HG03139 (cell line): Measurements from ENCODE around the gene GRB10.

ENCODE experiments used
- ATAC-seq: cut with Tn5 transposase; IDR thresholded peaks from one replicate; pipeline ENCODE4 v1.9.1; 2021; ENCODE audit not compliant: unreplicated experiment

The GRB10 gene

DNA sequence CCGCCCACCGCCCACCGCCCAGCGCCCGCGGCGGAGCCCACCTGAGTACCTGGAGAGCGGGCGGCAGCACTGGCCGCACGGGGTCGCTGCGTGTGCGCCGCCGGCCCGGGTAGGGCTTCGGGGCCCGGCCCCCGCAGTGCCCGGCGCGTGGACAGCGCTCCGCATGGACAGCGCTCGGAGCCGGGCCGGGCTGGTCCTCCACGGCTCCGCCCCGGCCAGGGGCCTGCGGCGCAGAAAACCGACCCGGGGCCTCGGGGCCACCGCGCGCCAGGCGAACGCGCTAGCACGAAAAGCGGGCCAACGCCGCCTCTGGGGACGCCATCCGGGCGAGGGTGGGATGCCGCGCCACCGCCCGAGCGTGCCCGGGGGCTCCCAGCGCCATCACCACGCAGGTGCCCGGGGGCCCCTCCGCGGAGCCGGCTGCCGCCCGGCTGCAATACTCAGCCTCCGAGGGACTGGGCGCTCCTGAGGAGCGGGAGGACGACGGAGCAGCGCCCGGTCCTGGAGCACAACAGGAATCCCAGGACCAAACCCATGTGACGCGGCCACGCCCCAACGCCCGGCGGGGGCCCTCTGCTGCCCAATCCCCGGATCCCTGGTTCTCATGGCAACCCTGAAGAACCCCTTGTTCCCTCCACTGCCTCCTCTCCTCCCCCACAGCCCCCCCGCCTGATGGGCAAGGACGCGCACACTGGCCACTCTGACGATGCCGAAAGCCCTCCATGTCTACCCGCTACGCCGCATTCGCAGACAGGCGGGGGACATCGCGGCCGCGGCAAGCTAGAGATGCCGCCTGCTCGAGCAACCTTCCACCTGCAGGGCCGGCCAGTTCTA lies at the start of gene GRB10:
Gene GRB10, minus strand, starts transcription at position 522 of the 834 bp plus-strand sequence. CDS start 50,574 bp downstream, outside the sequence.
- ATAC-seq, result no peak

GRCh38 chr7:50828801-50829200 lies 46.1 kb upstream of the GRB10 start:
- no peak for ATAC-seq

GRCh38 chr7:50828116-50828515 lies 45.4 kb upstream of the GRB10 start:
- no peak for ATAC-seq

DNA sequence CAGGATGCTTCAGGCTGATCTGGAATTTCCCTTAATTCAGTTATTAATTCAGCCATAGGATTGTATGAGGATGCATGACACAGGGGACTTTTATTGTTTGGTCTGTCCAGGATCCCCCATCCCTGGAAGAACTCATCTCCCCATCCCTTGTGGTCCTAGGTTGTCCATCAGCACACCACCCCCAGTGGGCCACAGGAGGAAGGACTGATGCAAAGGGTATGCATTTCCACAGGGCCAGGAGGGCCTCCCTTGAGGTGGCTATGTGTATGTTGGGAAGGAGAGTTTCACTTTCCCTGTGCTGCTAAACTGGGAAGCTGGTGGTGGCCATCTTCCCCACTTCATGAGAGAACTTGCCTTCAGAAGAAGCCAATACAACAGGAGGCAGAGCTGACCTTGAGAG lies 44.6 kb upstream of the GRB10 start:
- no peak for ATAC-seq

GRCh38 chr7:50826371-50827172 lies 43.9 kb upstream of the GRB10 start:
- ATAC-seq, result no peak

DNA sequence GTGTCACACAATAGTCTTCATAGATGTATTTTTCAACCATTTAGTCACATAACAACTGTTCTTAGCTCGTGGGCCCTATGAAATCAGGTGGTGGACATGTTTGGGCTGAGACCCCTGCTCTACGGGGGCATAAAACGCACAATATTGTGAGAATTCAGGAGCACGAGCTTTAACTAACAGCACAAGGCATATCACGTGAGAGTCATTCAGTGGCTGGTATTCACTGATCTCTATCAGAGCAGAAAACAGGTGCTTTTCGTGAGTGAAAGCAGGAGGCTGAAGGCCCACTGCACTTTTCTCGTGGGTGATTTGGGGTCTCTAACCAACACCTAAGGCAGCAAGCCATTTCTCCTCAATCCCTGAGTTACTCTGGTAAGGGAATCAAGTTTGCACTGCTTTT lies 42.8 kb upstream of the GRB10 start:
- ATAC-seq, result no peak

DNA sequence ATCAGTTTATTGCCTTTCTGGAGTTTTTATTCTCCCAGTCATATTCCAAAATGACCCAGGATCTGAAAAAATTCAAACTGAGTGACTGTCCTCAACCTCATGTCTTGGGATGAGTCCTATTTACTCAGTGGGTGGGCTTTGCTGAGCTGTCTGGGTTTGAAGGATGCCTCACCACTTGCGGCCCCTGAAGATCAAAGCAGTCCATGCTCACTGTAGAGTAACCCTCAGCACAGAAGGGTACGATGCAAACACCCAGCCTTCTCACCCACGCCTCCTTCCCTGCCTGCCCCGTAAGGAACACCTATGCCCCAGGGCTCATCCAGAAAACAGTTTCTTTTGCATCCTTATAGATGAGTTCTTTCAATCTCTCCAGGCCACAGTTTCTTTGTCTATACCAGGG lies 42.2 kb upstream of the GRB10 start:
- no peak for ATAC-seq

DNA sequence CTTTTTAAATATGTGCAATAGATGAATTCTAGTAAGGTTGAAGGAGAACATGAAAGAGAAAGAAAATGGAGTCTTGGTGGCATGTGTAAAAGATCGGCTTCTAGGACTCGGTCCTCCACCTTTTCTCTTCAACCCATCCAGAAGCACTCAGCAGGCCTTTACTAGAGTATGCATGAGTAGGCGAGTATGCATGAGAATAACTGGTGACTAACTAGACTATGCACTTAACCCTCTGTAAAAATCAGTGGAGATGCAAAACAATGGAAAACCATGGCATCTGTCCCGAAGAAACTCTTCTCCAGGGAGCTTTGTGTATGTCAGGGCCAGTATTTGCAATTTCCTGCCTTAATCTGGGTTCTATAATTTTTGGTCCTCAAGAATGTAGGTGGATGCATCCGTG lies 40.0 kb upstream of the GRB10 start:
- no peak for ATAC-seq

GRCh38 chr7:50822110-50822509 lies 39.4 kb upstream of the GRB10 start:
- ATAC-seq, result no peak

DNA sequence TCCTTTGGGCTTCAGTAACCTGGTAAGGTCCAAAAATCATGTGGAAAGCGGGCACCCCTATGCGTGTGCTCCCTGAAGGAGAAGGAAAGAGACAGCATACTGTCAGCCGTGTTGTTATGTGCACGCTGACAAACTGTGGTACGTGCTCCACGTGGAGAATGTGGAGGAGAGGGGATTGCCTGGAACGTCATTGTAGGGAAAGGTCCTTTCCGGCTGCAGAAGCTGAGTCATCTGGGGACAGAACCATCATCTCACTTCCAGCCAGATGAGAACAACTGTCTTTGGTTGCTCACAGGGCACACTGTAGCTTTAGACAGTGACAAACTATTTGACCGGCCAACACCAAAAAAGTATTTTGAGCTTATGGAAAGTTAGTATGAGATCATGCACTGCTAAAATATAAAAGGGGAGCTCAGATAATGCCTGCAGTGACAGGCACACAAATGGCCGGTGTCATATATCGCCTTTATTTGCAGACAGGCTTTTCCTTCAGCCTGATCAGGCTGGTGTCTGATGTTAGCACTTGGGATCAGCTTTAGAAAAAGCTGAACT lies 38.8 kb upstream of the GRB10 start:
- ATAC-seq, result no peak

GRCh38 chr7:50818324-50818723 lies 35.6 kb upstream of the GRB10 start:
- no peak for ATAC-seq

DNA sequence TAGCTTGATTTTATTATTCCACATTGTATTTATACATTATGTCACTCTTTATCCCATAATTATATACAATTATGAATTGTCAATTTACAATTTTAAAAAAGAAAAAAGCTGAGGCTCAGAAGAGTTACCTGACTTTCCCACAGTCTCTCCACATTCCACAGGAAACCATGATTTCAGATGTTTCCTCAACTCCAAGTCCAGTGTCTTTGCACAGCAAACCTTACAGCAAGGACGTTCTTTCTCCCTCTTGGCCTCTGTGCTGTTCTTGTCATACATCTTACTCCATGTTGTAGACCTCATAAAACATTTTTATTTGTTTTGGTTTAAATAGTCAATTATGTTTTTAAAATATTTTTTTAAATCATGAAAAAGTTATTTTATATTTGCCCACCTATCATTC lies 34.9 kb upstream of the GRB10 start:
- no peak for ATAC-seq

DNA sequence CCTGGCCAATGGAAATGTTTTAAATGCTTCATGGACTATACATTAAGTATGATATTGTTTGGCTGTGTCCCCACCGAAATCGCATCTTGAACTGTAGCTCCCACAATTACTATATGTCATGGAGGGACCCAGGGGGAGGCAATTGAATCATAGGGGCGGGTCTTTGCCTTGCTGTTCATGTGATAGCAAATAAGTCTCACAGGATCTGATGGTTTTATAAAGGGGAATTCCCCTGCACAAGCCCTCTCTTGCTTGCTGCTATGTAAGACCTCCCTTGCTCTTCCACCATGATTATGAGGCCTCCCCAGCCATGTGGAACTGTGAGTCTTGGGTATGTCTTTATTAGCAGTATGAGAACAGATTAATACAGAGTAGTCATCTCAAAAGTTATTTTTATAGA lies 32.4 kb upstream of the GRB10 start:
- ATAC-seq, result no peak

GRCh38 chr7:50814166-50814565 lies 31.5 kb upstream of the GRB10 start:
- ATAC-seq, result no peak

DNA sequence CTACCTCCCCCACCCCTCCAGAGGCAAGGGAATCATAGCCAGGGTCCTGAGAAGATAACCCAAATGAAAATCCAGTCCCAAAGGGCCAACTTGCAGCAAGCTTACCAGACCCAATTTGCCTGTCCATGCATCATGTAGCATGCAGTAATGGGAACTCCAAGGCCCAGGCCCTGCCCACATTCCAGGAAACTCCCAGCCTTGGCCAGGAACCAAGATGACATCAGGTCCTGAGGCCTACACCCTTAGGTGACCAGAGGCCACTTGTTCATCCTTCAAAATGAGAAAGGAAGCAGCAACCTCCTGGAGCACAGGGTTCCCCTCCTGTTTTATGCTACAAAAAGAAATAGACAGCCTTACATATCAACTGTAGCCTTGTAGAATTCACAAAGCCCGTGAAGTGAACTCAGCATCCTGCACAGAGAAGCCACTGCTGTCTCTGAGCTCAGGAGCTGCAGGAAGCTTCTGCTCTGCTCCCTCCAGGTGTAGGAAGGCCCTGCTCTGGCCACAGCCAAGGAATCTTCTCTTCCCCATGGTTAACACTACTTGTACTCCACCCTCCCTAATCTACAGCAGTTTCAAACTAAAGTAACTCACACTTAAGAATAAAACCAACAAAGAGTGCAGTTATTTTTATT lies 30.3 kb upstream of the GRB10 start:
- no peak for ATAC-seq

DNA sequence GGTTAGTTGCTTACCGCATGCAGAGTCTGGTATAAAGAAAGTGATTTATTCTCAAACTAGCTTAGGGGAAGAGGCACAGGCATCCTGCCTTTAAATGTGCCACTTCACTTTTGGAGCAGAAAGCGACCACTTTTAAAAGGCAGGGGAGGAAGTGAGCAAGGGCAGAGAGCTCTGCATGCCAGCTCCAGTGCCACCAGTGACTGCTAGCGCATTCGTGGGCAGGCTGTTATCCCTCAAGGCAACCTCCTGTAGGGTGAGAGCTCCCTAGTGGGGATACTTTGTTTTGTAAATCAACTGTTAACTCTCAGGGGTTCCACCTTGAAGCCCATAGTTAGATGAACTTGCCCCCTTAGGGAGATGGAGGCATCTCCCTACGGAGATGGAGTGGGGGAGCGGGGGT lies 29.4 kb upstream of the GRB10 start:
- ATAC-seq, result no peak

GRCh38 chr7:50808282-50808888 lies 25.7 kb upstream of the GRB10 start:
- no peak for ATAC-seq

- ATAC-seq, result no peak
Observed at GRCh38 chr7:50807026-50807730, 24.5 kb upstream of the GRB10 start.

DNA sequence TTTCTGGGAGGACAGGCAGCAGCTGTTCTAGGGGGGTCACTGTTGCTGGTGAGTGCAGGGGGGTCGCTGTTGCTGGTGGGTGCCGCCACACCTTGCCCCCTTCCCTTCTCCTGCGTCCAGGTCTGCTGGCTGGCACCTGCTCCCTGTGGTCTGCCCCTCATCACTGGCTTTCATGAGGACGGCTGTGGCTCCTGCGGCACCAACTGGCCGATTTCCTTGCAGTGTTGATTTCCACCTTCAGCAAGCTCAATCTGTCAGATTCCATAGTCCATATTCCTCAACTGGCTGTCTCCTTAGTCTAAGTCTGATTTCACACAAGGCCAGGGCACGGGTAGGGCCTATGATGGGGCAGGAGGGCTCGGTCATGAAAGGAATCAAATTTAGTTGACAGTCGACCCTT lies 23.4 kb upstream of the GRB10 start:
- no peak for ATAC-seq

DNA sequence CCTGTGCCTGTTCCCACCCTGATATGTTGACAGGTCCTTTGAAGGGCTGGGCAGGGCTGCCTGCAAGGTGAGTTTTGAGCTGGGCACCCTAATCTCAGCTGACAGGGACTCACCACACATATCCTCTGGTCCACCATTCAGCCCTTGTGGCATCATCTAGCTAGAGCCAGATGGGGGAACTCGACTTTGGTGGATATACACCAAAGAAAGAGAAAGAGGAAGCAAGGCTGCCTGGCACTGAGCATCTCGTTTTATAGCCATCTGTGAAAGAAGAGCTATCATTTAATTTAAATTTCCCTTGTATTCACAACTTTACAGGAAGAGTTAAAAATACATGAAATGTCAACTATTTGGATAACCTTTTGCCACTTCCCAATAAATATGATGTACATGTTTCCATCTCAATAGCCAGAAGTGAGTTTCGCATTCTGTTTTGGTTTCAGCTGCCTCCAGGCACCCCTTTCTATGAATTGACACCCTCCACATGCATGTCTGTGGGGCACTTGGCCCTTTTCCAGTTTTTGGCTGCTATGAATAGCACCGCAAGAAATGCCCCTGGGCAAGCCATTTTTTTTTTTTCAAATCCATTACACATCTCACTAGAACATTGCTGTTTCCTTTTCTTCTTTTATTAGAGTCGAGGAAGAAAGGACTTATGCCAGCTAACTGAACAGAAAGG lies 22.9 kb upstream of the GRB10 start:
- no peak for ATAC-seq
